ENCODE measurements around the gene CKS2. TPM values are rescaled to one million over a fixed set of nuclear protein-coding genes. Genes with fewer than 3 reads are reported as not detected.

The CKS2 gene
- total and polyA plus RNA-seq, 2 of the 4 experiments (the other 2 are of a cell fraction) = 192 to 261 TPM

DNA sequence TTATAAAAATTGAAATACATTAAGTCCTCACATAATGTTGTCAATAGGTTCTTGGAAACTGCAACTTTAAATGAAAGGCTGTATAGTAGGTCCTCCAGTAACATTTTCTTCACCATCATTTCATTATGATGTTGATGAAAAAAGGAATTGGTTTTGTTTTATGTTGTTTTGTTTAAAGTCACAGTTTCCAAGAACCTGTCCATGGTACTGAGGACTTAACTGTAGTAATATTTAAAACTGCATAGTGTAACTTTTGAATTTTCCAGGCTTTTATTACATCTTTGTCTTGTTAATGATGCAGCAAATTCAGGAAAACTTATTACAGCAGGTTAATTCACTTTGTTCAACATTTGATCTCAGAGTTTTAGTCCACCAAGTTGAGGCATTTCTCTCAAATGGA is 18.9 kb downstream of the CKS2 start:
- Histone ChIP-seq H3K4me1 (ENCODE audit: control insufficient read depth, insufficient read depth, low read length) (no peaks in the 10 kb centered on the region), H2BK15ac (ENCODE audit: low read depth, low read length) (no peak overlapping the region), H2AK5ac (ENCODE audit: low read depth, low read length) (no peak overlapping the region), H2BK120ac (ENCODE audit: low read depth, low read length) (no peak overlapping the region), H3K56ac (ENCODE audit: extremely low read depth, insufficient read depth, low read length) (no peak overlapping the region), H3K9me3 (ENCODE audit: control insufficient read depth, insufficient read depth, low read length) (no peaks in the 10 kb centered on the region), H3K14ac (replicated peaks; ENCODE audit: low read depth, low read length) (no peak overlapping the region), H3K23ac (ENCODE audit: low read depth, low read length) (no peak overlapping the region), H4K5ac (ENCODE audit: low read depth, low read length) (no peak overlapping the region), H3K4me2 (ENCODE audit: low read depth, low read length) (no peak overlapping the region), H3K27me3 (ENCODE audit: control insufficient read depth, insufficient read depth, low read length) (no peaks in the 10 kb centered on the region), H3K9me1 (ENCODE audit: insufficient read depth, low read length) (peaks cover 8% of the 10 kb centered on the region; the same call in 1 of the 2 replicates), H3K4ac (ENCODE audit: low read depth, low read length) (no peak overlapping the region), H2BK5ac (ENCODE audit: low read depth, low read length, poor library complexity, severe bottlenecking) (no peak overlapping the region), H4K20me1 (ENCODE audit: insufficient read depth, low read length) (peaks cover 4% of the 10 kb centered on the region), H2AK9ac (replicated peaks; ENCODE audit: low read depth, low read length, poor library complexity) (no peak overlapping the region), H3K79me1 (ENCODE audit: low read depth in 1 of 2, low read length in 2 of 2) (peaks cover 6 to 16% of the 10 kb centered on the region in 2 experiments), H3K4me3 (ENCODE audit: insufficient read depth, low read depth, low read length) (no peak overlapping the region), H3K27ac (ENCODE audit: insufficient read depth, low read length) (no peak overlapping the region), H3K9ac (ENCODE audit: low read depth, low read length) (no peak overlapping the region), H3K36me3 (ENCODE audit: control insufficient read depth, insufficient read depth, low read length) (peaks cover 30% of the 10 kb centered on the region), H4K91ac (ENCODE audit: insufficient read depth, low read depth, low read length) (no peak overlapping the region), H2AFZ (replicated peaks; ENCODE audit: low read length, poor library complexity) (no peak overlapping the region), H3K18ac (ENCODE audit: low read depth, low read length) (no peak overlapping the region), H4K8ac (ENCODE audit: low read depth in 2 of 2, low read length in 2 of 2) (no peak overlapping the region), H2BK20ac (ENCODE audit: low read depth, low read length) (no peak overlapping the region)
- ATAC-seq (ENCODE audit: low read depth) (no peak), DNase-seq (no peak)
- TF ChIP-seq ELK1 (IDR thresholded peaks at IDR 0.05; ENCODE audit: borderline replicate concordance, low read depth, low read length) (no peak), RAD21 (IDR thresholded peaks at IDR 0.05; ENCODE audit: low read length) (no peak), CEBPB (IDR thresholded peaks at IDR 0.05; ENCODE audit: low read depth, low read length) (no peak), RCOR1 (IDR thresholded peaks at IDR 0.05; ENCODE audit: insufficient replicate concordance, low read length) (no peak), MAFK (IDR thresholded peaks at IDR 0.05; ENCODE audit: low read depth, low read length) (no peak), FOS (IDR thresholded peaks at IDR 0.05; ENCODE audit: low read depth, low read length) (no peak), SMC3 (IDR thresholded peaks at IDR 0.05; ENCODE audit: low read depth, low read length) (no peak), POLR2A (IDR thresholded peaks at IDR 0.05; ENCODE audit: low read depth, low read length) (no peak)
- ChIA-PET POLR2A (ENCODE audit: unreplicated experiment) (no interaction called here), CTCF (no interaction called here)
- dilution Hi-C loops (cut with HindIII; ENCODE audit: low sequenced_read_pairs, unreplicated experiment) (no loop called here), in situ Hi-C loops (cut with MboI; ENCODE audit: low sequenced_read_pairs) (no loop called here), intact Hi-C loops (cut with micrococcal nuclease) (no loop called here)
- BruUV-seq (replicated peaks) = no TSS peak

All from IMR-90 (cell line).